Sigmoid colon (tissue), 7 donors: ENCODE data around the gene AEBP1. TPM values are rescaled to one million over a fixed set of nuclear protein-coding genes. Genes with fewer than 3 reads are reported as not detected.

ENCODE experiments used
- DNase-seq: peaks from one replicate; pipeline ENCODE4 v3.0.0-alpha.2; 2019
- H3K27ac ChIP-seq, 4 donors: fragments of 200-600 bp; sonication (generic); one replicate each; pipeline ENCODE4 v1.5.1; 2016 to 2019; ENCODE audit warnings: mild to moderate bottlenecking in 1 of 4
- H3K27me3 ChIP-seq, 3 donors: fragments of 200-600 bp; sonication (generic); one replicate each; pipeline ENCODE4 v1.5.1; 2019; ENCODE audit warnings: mild to moderate bottlenecking in 1 of 3
- H3K36me3 ChIP-seq, 4 donors: fragments of 200-600 bp; sonication (generic); one replicate each; pipeline ENCODE4 v1.5.1; 2016 to 2019
- H3K4me1 ChIP-seq, 4 donors: fragments of 200-600 bp; sonication (generic); one replicate each; pipeline ENCODE4 v1.5.1; 2017 to 2019
- H3K4me3 ChIP-seq, 4 donors: fragments of 200-600 bp; sonication (generic); one replicate each; pipeline ENCODE4 v1.5.1; 2017 to 2019; ENCODE audit warnings: mild to moderate bottlenecking in 2 of 4, moderate library complexity in 1 of 4
- H3K9me3 ChIP-seq, 4 donors: fragments of 200-600 bp in 3 of 4; sonication (generic) in 3 of 4; one replicate each; pipeline versions ENCODE4 v1.5.1 to v1.6.1; 2013 to 2019
- CTCF ChIP-seq, 4 experiments: fragments of 450-650 bp in 3 of 4; fragments of 200-600 bp in 1 of 4; IDR thresholded peaks; one replicate each; pipeline ENCODE4 v1.5.1; 2016 to 2019; ENCODE audit warnings: antibody characterized with exemption in 4 of 4, mild to moderate bottlenecking in 3 of 4, moderate library complexity in 2 of 4
- EP300 ChIP-seq, 4 donors: sonication (generic); formaldehyde crosslinking; IDR thresholded peaks; one replicate each; pipeline ENCODE4 v1.6.1; 2017; ENCODE audit warnings: antibody characterized with exemption in 4 of 4
- POLR2A ChIP-seq, 2 donors: fragments of 450-650 bp; IDR thresholded peaks; one replicate each; pipeline ENCODE4 v1.6.1; 2016; ENCODE audit warnings: antibody characterized with exemption in 2 of 2, mild to moderate bottlenecking in 2 of 2, moderate library complexity in 2 of 2
- POLR2AphosphoS5 ChIP-seq, 4 donors: sonication (generic); formaldehyde crosslinking; IDR thresholded peaks; one replicate each; pipeline ENCODE4 v1.6.1; 2017; ENCODE audit warnings: antibody characterized with exemption in 4 of 4
- WGBS, 2 donors: extraction: QIAGEN DNeasy Blood & Tissue Kit; methylation state at CpG; one replicate each; pipeline ENCODE4 v1.1.7; 2013; 5-methylcytosine and 5-hydroxymethylcytosine counted together
- intact Hi-C: fragments of 100-400 bp; cut with DNase I; formaldehyde crosslinking; loops from one replicate; pipeline ENCODE4 v1.15.1; 2023
- polyA plus RNA-seq, 3 donors: library from polyadenylated mRNA; stranded (reverse); fragments of 200-250 nt; gene quantifications; one replicate each; pipeline ENCODE4 v1.2.3, GENCODE V29; 2013
- total RNA-seq, 4 donors: library from RNA; depleted of rRNA; stranded (reverse); fragments of >200 nt; gene quantifications; one replicate each; pipeline ENCODE4 v1.1.0, GENCODE V29; 2016
- donor health status: healthy with polysubstance abuse.
- donor health status: Bipolar disorder and iron deficiency.
- donor health status: healthy.

Gene AEBP1
- total and polyA plus RNA-seq, 7 donors = 2.5 to 182 (median 74.6) TPM

- Histone ChIP-seq H3K36me3 (no peaks in the 10 kb centered on the region), H3K27me3 (peaks cover 4 to 22% (median 16%) of the 10 kb centered on the region in 3 donors), H3K9me3 (no peaks in the 10 kb centered on the region), H3K27ac (no peak overlapping the region), H3K4me3 (no peak overlapping the region), H3K4me1 (peaks cover 0 to 17% (median 16%) of the 10 kb centered on the region in 4 donors)
- 87 to 90% methylated on average over 18 of the region's 18 CpGs for WGBS, 2 donors
- intact Hi-C loops = no loop called here
- TF ChIP-seq POLR2A (IDR thresholded peaks at IDR 0.05) = no peak
- TF ChIP-seq CTCF (IDR thresholded peaks at IDR 0.05) = no peak
- no peak for TF ChIP-seq EP300 (IDR thresholded peaks at IDR 0.05)
- no peak for TF ChIP-seq POLR2AphosphoS5 (IDR thresholded peaks at IDR 0.05)
- DNase-seq = peak; percentile 34
Measured at GRCh38 chr7:44149571-44150465, 45.7 kb downstream of the AEBP1 start.

- intact Hi-C loops = no loop called here
- H3K4me1 ChIP-seq = peaks cover 0 to 14% (median 11%) of the 10 kb centered on the region in 4 donors
- 61 to 63% methylated on average over 5 of the region's 5 CpGs for whole genome bisulfite sequencing, 2 donors
- H3K27me3 ChIP-seq = peaks cover 3 to 16% (median 10%) of the 10 kb centered on the region in 3 donors
- H3K9me3 ChIP-seq = no peaks in the 10 kb centered on the region
- H3K27ac ChIP-seq = no peak overlapping the region
- no peak overlapping the region for H3K4me3 ChIP-seq
- H3K36me3 ChIP-seq = no peaks in the 10 kb centered on the region
- no peak for DNase-seq
- TF ChIP-seq POLR2AphosphoS5 (IDR thresholded peaks at IDR 0.05) (no peak), EP300 (IDR thresholded peaks at IDR 0.05) (no peak), POLR2A (IDR thresholded peaks at IDR 0.05) (no peak), CTCF (IDR thresholded peaks at IDR 0.05) (no peak)
Measured at GRCh38 chr7:44150466-44150832, 46.3 kb downstream of the AEBP1 start.

- TF ChIP-seq POLR2A (IDR thresholded peaks at IDR 0.05) (no peak), POLR2AphosphoS5 (IDR thresholded peaks at IDR 0.05) (no peak), CTCF (IDR thresholded peaks at IDR 0.05) (no peak), EP300 (IDR thresholded peaks at IDR 0.05) (no peak)
- H3K4me1 ChIP-seq = peaks cover 0 to 6% (median 3%) of the 10 kb centered on the region in 4 donors
- peaks cover 0 to 8% (median 2%) of the 10 kb centered on the region in 3 donors for H3K27me3 ChIP-seq
- no peak overlapping the region for H3K4me3 ChIP-seq
- no peak for DNase-seq
- WGBS, 2 donors = 91 to 93% methylated on average over 16 of the region's 16 CpGs
- no peaks in the 10 kb centered on the region for H3K9me3 ChIP-seq
- H3K27ac ChIP-seq = no peak overlapping the region
- H3K36me3 ChIP-seq = no peaks in the 10 kb centered on the region
- intact Hi-C loops = no loop called here
Measured at GRCh38 chr7:44150966-44151941, 47.1 kb downstream of the AEBP1 start.

- Histone ChIP-seq H3K4me3 (no peak overlapping the region), H3K36me3 (no peaks in the 10 kb centered on the region), H3K27me3 (peaks cover 0 to 1% (median 0%) of the 10 kb centered on the region in 3 donors), H3K9me3 (no peaks in the 10 kb centered on the region), H3K4me1 (no peaks in the 10 kb centered on the region), H3K27ac (no peak overlapping the region)
- intact Hi-C loops = no loop called here
- WGBS, 2 donors = 93 to 95% methylated on average over 9 of the region's 9 CpGs
- no peak for TF ChIP-seq POLR2AphosphoS5 (IDR thresholded peaks at IDR 0.05)
- TF ChIP-seq CTCF (IDR thresholded peaks at IDR 0.05) = no peak
- no peak for TF ChIP-seq EP300 (IDR thresholded peaks at IDR 0.05)
- TF ChIP-seq POLR2A (IDR thresholded peaks at IDR 0.05) = no peak
- DNase-seq = no peak
Measured at GRCh38 chr7:44151956-44152355, 47.8 kb downstream of the AEBP1 start.
